AG04450 (cell line): ENCODE data around the gene GUCA2A. TPM values are rescaled to one million over a fixed set of nuclear protein-coding genes. Genes with fewer than 3 reads are reported as not detected.

ENCODE experiments used
- CTCF ChIA-PET: fragments of 300-600, 350-600 bp; formaldehyde crosslinking; extraction: SDS; loops from one replicate; lab custom pipeline; 2022; ENCODE audit warnings: antibody characterized with exemption, inconsistent platforms; lab: Charles Lee
- POLR2A ChIA-PET: fragments of 350-600 bp; formaldehyde crosslinking; extraction: SDS; loops from one replicate; lab custom pipeline; 2021; ENCODE audit warnings: antibody characterized with exemption, inconsistent platforms; lab: Yijun Ruan, JAX
- DNase-seq: peaks from one replicate; pipeline ENCODE4 v3.0.0-alpha.2; 2011; ENCODE audit warnings: low read depth, low spot score
- H3K27ac ChIP-seq: one replicate; pipeline ENCODE4 v1.5.1; 2012; ENCODE audit warnings: low read depth, low read length, control low read depth
- H3K27me3 ChIP-seq: one replicate; pipeline ENCODE4 v1.6.0; 2012; ENCODE audit warnings: low read length; ENCODE audit not compliant: control insufficient read depth, insufficient read depth
- H3K4me3 ChIP-seq: 2 replicates; pipeline ENCODE4 v1.5.1; 2011; ENCODE audit warnings: mild to moderate bottlenecking, low read depth, low read length, control low read depth
- H3K9me3 ChIP-seq: 2 replicates; pipeline ENCODE4 v1.5.1; 2012; ENCODE audit warnings: low read length; ENCODE audit not compliant: control insufficient read depth, insufficient read depth
- CTCF ChIP-seq: IDR thresholded peaks from 2 replicates; pipeline ENCODE4 v1.5.1; 2011; ENCODE audit warnings: low read depth, low read length, control low read depth, inconsistent platforms
- polyA plus RNA-seq: library from polyadenylated mRNA; depleted of rRNA; stranded (reverse); fragments of >200 nt; gene quantifications from 2 replicates; pipeline ENCODE4 v1.2.3, GENCODE V29; 2011

GUCA2A gene
- polyA plus RNA-seq, 1 experiment: not detected

GRCh38 chr1:42155362-42155761, 9.2 kb downstream of the GUCA2A start:
- no peaks in the 10 kb centered on the region for H3K9me3 ChIP-seq
- no peak for DNase-seq
- peaks cover 7% of the 10 kb centered on the region for H3K27me3 ChIP-seq
- ChIA-PET POLR2A (no interaction called here), CTCF (interaction anchor here (1.7 kb wide), 1 partner anchor 18 kb away, joined by 8 read pairs; no protein-coding TSS in a partner anchor)
- TF ChIP-seq CTCF: no peak
- H3K4me3 ChIP-seq: no peak overlapping the region
- H3K27ac ChIP-seq: no peak overlapping the region

GRCh38 chr1:42154685-42155084, 9.9 kb downstream of the GUCA2A start:
- no peak overlapping the region for H3K4me3 ChIP-seq
- H3K27ac ChIP-seq: no peak overlapping the region
- no peaks in the 10 kb centered on the region for H3K9me3 ChIP-seq
- ChIA-PET CTCF (no interaction called here), POLR2A (no interaction called here)
- peaks cover 5% of the 10 kb centered on the region for H3K27me3 ChIP-seq
- TF ChIP-seq CTCF: no peak
- DNase-seq: no peak

- Histone ChIP-seq H3K4me3 (no peak overlapping the region), H3K27ac (no peak overlapping the region), H3K9me3 (no peaks in the 10 kb centered on the region), H3K27me3 (peaks cover 8% of the 10 kb centered on the region)
- ChIA-PET POLR2A (no interaction called here), CTCF (no interaction called here)
- no peak for TF ChIP-seq CTCF
- DNase-seq: no peak
These were observed 10.9 kb downstream of the GUCA2A start for GRCh38 chr1:42153624-42154023.

- no peak for TF ChIP-seq CTCF
- Histone ChIP-seq H3K9me3 (no peaks in the 10 kb centered on the region), H3K27me3 (peaks cover 10% of the 10 kb centered on the region), H3K4me3 (no peak within 1 kb of the TSS), H3K27ac (no peak within 1 kb of the TSS)
- no peak for DNase-seq
- POLR2A ChIA-PET: no interaction called here
- CTCF ChIA-PET: interaction anchor here (1.7 kb wide), 1 partner anchor 20 kb away, joined by 8 read pairs; no protein-coding TSS in a partner anchor
These were observed 11.5 kb downstream of the GUCA2A start, which contains the start of gene GUCA2B for GRCh38 chr1:42152907-42153600. Gene GUCA2B (plus strand): TSS chr1:42153410. CDS start chr1:42153451, 41 bp downstream.

GRCh38 chr1:42152119-42152518, 12.4 kb downstream of the GUCA2A start:
- Histone ChIP-seq H3K4me3 (no peak overlapping the region), H3K27ac (no peak overlapping the region), H3K27me3 (peaks cover 10% of the 10 kb centered on the region), H3K9me3 (no peaks in the 10 kb centered on the region)
- ChIA-PET CTCF (interaction anchor here (1.7 kb wide), 1 partner anchor 21 kb away, joined by 8 read pairs; no protein-coding TSS in a partner anchor), POLR2A (no interaction called here)
- no peak for DNase-seq
- TF ChIP-seq CTCF: no peak
